Astrocyte (in vitro differentiated cells and primary cell): Measurements from ENCODE around the gene SHISAL1.

Experiments
- EZH2 ChIP-seq: IDR thresholded peaks from 2 replicates; pipeline ENCODE4 v1.6.1; 2012; ENCODE audit warnings: mild to moderate bottlenecking, low read length, inconsistent platforms; ENCODE audit not compliant: insufficient read depth
- TF ChIP-seq, protein P1 (sequence below): IDR thresholded peaks from 2 replicates; pipeline ENCODE4 v1.5.1; 2011; ENCODE audit warnings: low read depth, mild to moderate bottlenecking, inconsistent platforms, low read length, moderate library complexity; ENCODE audit not compliant: insufficient read depth

DNA sequence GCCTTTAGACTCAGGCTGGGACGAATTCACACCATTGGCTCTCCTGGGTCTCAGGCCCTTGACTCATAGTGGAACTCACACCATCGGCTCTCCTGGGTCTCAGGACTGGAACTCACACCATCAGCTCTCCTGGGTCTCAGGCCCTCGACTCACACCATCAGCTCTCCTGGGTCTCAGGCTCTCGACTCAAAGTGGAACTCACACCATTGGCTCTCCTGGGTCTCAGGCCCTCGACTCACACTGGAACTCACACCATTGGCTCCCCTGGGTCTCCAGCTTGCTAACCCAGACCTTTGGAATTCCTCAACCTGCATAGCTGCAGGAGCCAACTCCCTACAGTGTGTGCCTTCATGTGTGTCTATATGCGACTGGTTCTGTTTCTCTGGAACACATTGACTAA lies 56.7 kb downstream of the SHISAL1 start:
- TF ChIP-seq, protein P1, sequence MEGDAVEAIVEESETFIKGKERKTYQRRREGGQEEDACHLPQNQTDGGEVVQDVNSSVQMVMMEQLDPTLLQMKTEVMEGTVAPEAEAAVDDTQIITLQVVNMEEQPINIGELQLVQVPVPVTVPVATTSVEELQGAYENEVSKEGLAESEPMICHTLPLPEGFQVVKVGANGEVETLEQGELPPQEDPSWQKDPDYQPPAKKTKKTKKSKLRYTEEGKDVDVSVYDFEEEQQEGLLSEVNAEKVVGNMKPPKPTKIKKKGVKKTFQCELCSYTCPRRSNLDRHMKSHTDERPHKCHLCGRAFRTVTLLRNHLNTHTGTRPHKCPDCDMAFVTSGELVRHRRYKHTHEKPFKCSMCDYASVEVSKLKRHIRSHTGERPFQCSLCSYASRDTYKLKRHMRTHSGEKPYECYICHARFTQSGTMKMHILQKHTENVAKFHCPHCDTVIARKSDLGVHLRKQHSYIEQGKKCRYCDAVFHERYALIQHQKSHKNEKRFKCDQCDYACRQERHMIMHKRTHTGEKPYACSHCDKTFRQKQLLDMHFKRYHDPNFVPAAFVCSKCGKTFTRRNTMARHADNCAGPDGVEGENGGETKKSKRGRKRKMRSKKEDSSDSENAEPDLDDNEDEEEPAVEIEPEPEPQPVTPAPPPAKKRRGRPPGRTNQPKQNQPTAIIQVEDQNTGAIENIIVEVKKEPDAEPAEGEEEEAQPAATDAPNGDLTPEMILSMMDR = no peak
- TF ChIP-seq EZH2 = no peak
